ES-I3 (cell line): Measurements from ENCODE around the gene LRRC74B.
"Not testable (repeated sequence)": the region's sequence is repeated elsewhere in the genome, so short reads cannot be mapped to it uniquely, and the experiment has no call there.

Source experiments
- H3K36me3 ChIP-seq: 2 replicates; pipeline ENCODE4 v1.6.1; 2013; ENCODE audit warnings: mild to moderate bottlenecking, low read length, control low read depth, moderate library complexity; ENCODE audit not compliant: insufficient read depth
- H3K4me1 ChIP-seq: 2 replicates; pipeline ENCODE4 v1.6.1; 2013; ENCODE audit warnings: mild to moderate bottlenecking, control low read depth, low read length; ENCODE audit not compliant: insufficient read depth
- H3K9ac ChIP-seq: 2 replicates; pipeline ENCODE4 v1.6.1; 2013; ENCODE audit warnings: low read depth, mild to moderate bottlenecking, low read length, moderate library complexity
- H3K9me3 ChIP-seq: 2 replicates; pipeline ENCODE4 v1.6.1; 2013; ENCODE audit warnings: mild to moderate bottlenecking, low read length, moderate library complexity; ENCODE audit not compliant: control insufficient read depth, insufficient read depth

The LRRC74B gene

GRCh38 chr22:21034989-21035388 is 10.8 kb upstream of the LRRC74B start:
- Histone ChIP-seq H3K4me1 (no peaks in the 10 kb centered on the region; the same call in 1 of the 2 replicates), H3K36me3 (no peaks in the 10 kb centered on the region), H3K9ac (no peak overlapping the region), H3K9me3 (no peaks in the 10 kb centered on the region)

- Histone ChIP-seq H3K36me3 (no peaks in the 10 kb centered on the region), H3K9me3 (no peaks in the 10 kb centered on the region), H3K9ac (no peak overlapping the region), H3K4me1 (no peaks in the 10 kb centered on the region)
These were observed 7.3 kb upstream of the LRRC74B start for GRCh38 chr22:21038405-21038804.

- H3K4me1 ChIP-seq, H3K9ac ChIP-seq, H3K36me3 ChIP-seq: not testable (repeated sequence)
These were observed 6.6 kb upstream of the LRRC74B start for GRCh38 chr22:21039158-21039557.

GRCh38 chr22:21041937-21042336 is 3.8 kb upstream of the LRRC74B start:
- Histone ChIP-seq H3K9me3 (no peaks in the 10 kb centered on the region), H3K9ac (no peak overlapping the region), H3K4me1 (peaks cover 11% of the 10 kb centered on the region; the same call in 1 of the 2 replicates), H3K36me3 (no peaks in the 10 kb centered on the region)

More at GRCh38 chr22:21039158-21039557, 6.6 kb upstream of the LRRC74B start:
- not testable (repeated sequence) for H3K9me3 ChIP-seq

- Histone ChIP-seq H3K9me3 (no peaks in the 10 kb centered on the region), H3K36me3 (no peaks in the 10 kb centered on the region), H3K4me1 (peaks cover 11% of the 10 kb centered on the region; the same call in 1 of the 2 replicates), H3K9ac (no peak overlapping the region)
These were observed 2.5 kb upstream of the LRRC74B start for GRCh38 chr22:21042978-21043859.

- no peaks in the 10 kb centered on the region for H3K36me3 ChIP-seq
- no peak overlapping the region for H3K9ac ChIP-seq
- no peaks in the 10 kb centered on the region for H3K9me3 ChIP-seq
- H3K4me1 ChIP-seq: peaks cover 11% of the 10 kb centered on the region; the same call in 1 of the 2 replicates
These were observed 1.7 kb upstream of the LRRC74B start for GRCh38 chr22:21043860-21044535.

GRCh38 chr22:21044931-21045584 is 688 bp upstream of the LRRC74B start:
- Histone ChIP-seq H3K4me1 (peaks cover 11% of the 10 kb centered on the region; the same call in 1 of the 2 replicates), H3K9me3 (no peaks in the 10 kb centered on the region), H3K36me3 (no peaks in the 10 kb centered on the region), H3K9ac (peak overlapping the region; percentile 29; the same call in 1 of the 2 replicates)

GRCh38 chr22:21047035-21047661 is 1.4 kb downstream of the LRRC74B start:
- H3K9ac ChIP-seq: no peak overlapping the region
- peaks cover 24% of the 10 kb centered on the region for H3K4me1 ChIP-seq
- H3K36me3 ChIP-seq: no peaks in the 10 kb centered on the region
- no peaks in the 10 kb centered on the region for H3K9me3 ChIP-seq

GRCh38 chr22:21047730-21048129 is 2.0 kb downstream of the LRRC74B start:
- no peaks in the 10 kb centered on the region for H3K9me3 ChIP-seq
- no peaks in the 10 kb centered on the region for H3K36me3 ChIP-seq
- H3K4me1 ChIP-seq: peaks cover 24% of the 10 kb centered on the region
- H3K9ac ChIP-seq: no peak overlapping the region

- H3K9me3 ChIP-seq, H3K9ac ChIP-seq, H3K36me3 ChIP-seq: not testable (repeated sequence)
- peaks cover 24% of the 10 kb centered on the region for H3K4me1 ChIP-seq
These were observed 2.7 kb downstream of the LRRC74B start for GRCh38 chr22:21048448-21048847.

GRCh38 chr22:21048965-21049364 is 3.2 kb downstream of the LRRC74B start:
- not testable (repeated sequence) for H3K9me3 ChIP-seq, H3K36me3 ChIP-seq, H3K9ac ChIP-seq
- H3K4me1 ChIP-seq: peaks cover 24% of the 10 kb centered on the region

GRCh38 chr22:21051145-21051830 is 5.5 kb downstream of the LRRC74B start:
- peaks cover 24% of the 10 kb centered on the region for H3K4me1 ChIP-seq
- no peak overlapping the region for H3K9ac ChIP-seq
- H3K36me3 ChIP-seq: no peaks in the 10 kb centered on the region
- H3K9me3 ChIP-seq: no peaks in the 10 kb centered on the region

- H3K36me3 ChIP-seq: no peaks in the 10 kb centered on the region
- H3K9me3 ChIP-seq: no peaks in the 10 kb centered on the region
- no peak overlapping the region for H3K9ac ChIP-seq
- peaks cover 30% of the 10 kb centered on the region for H3K4me1 ChIP-seq
These were observed 6.2 kb downstream of the LRRC74B start for GRCh38 chr22:21051831-21052400.
